WTC11 (cell line): Measurements from ENCODE around the gene SAMD8.

Experiments
- CTCF ChIP-seq: fragments of 200-600 bp; IDR thresholded peaks from 2 replicates; pipeline ENCODE4 v1.8.0; 2022; ENCODE audit warnings: antibody characterized with exemption
- ESRRA ChIP-seq: sonication (generic); formaldehyde crosslinking; IDR thresholded peaks from 2 replicates; pipeline ENCODE4 v1.8.1; 2022; ENCODE audit warnings: mild to moderate bottlenecking, missing genetic modification reagents, borderline replicate concordance
- GRHL2 ChIP-seq: fragments of 250-450 bp; sonication (Bioruptor Pico); IDR thresholded peaks from 2 replicates; pipeline ENCODE4 v1.8.0; 2022; ENCODE audit warnings: mild to moderate bottlenecking, moderate library complexity; ENCODE audit not compliant: insufficient replicate concordance, severe bottlenecking
- NR2C2 ChIP-seq: sonication (generic); formaldehyde crosslinking; IDR thresholded peaks from 2 replicates; pipeline ENCODE4 v1.8.0; 2022; ENCODE audit warnings: mild to moderate bottlenecking, missing genetic modification reagents
- PREB ChIP-seq: sonication (generic); formaldehyde crosslinking; IDR thresholded peaks from 2 replicates; pipeline ENCODE4 v1.8.1; 2022; ENCODE audit warnings: mild to moderate bottlenecking, missing genetic modification reagents, moderate library complexity, borderline replicate concordance
- STAT6 ChIP-seq: sonication (generic); formaldehyde crosslinking; conservative IDR thresholded peaks from 2 replicates; pipeline ENCODE4 v1.8.1; 2023; ENCODE audit warnings: mild to moderate bottlenecking, low read depth, missing genetic modification reagents, moderate library complexity
- TP53 ChIP-seq: sonication (generic); formaldehyde crosslinking; IDR thresholded peaks from 2 replicates; pipeline ENCODE4 v1.8.1; 2023; ENCODE audit warnings: mild to moderate bottlenecking, missing genetic modification reagents
- ZNF232 ChIP-seq: sonication (generic); formaldehyde crosslinking; IDR thresholded peaks from 2 replicates; pipeline ENCODE4 v1.8.0; 2022; ENCODE audit warnings: mild to moderate bottlenecking, missing genetic modification reagents

- TF ChIP-seq CTCF (peak; percentile 73), NR2C2 (CRISPR knock-in tag) (no peak), ESRRA (CRISPR knock-in tag) (no peak), TP53 (CRISPR knock-in tag) (no peak), PREB (CRISPR knock-in tag) (no peak), GRHL2 (CRISPR knock-in tag) (no peak), ZNF232 (no peak), STAT6 (CRISPR knock-in tag) (no peak)
These were observed 2.6 kb upstream of the SAMD8 start for GRCh38 chr10:75108684-75109458.
